MV-4-11 (cell line): ENCODE results near the gene NDFIP2.
"Not testable (repeated sequence)": the region's sequence is repeated elsewhere in the genome, so short reads cannot be mapped to it uniquely, and the experiment has no call there.

Experiments used
- DNase-seq: peaks from one replicate; lab custom pipeline; 2025; lab: John Stamatoyannopoulos, UW

NDFIP2 gene

GRCh38 chr13:79600146-79600545 lies 119.2 kb downstream of the NDFIP2 start:
- DNase-seq: not testable (repeated sequence)

- no peak for DNase-seq
These were observed 122.0 kb downstream of the NDFIP2 start for GRCh38 chr13:79602936-79603335.

DNA sequence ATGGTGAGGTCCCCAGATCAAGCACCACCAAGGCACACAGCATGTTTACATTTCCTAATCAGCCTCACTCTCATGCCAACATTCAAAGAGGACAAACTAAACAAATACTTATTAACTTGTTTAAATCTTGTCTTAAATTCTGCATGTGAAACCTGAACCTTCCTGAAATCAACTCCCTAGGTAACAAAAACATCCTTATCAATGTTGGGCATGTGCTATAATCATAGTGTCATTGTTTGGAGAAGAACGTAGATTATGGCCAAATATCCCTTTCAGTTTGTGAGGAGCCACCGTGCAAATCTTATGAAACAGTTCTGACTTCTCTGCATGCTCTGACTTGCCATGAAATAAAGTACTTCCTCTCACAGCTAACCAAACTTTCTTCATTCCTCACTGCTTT lies 123.8 kb downstream of the NDFIP2 start:
- peak; percentile 53 for DNase-seq
